HUES64 (cell line): Measurements from ENCODE around the gene CLIC4.
"Not testable (repeated sequence)": the region's sequence is repeated elsewhere in the genome, so short reads cannot be mapped to it uniquely, and the experiment has no call there.

Source experiments
- H3K27ac ChIP-seq: 2 replicates; pipeline ENCODE4 v1.7.0; 2013; ENCODE audit warnings: low read depth, low read length, inconsistent platforms
- H3K27me3 ChIP-seq: 2 replicates; pipeline ENCODE4 v1.6.1; 2013; ENCODE audit warnings: mild to moderate bottlenecking, low read length; ENCODE audit not compliant: insufficient read depth
- H3K36me3 ChIP-seq: 2 replicates; pipeline ENCODE4 v1.6.1; 2013; ENCODE audit warnings: mild to moderate bottlenecking, low read length; ENCODE audit not compliant: insufficient read depth
- H3K4me1 ChIP-seq: 2 replicates; pipeline ENCODE4 v1.6.1; 2013; ENCODE audit warnings: mild to moderate bottlenecking, low read length, moderate library complexity; ENCODE audit not compliant: insufficient read depth
- H3K4me3 ChIP-seq: 2 replicates; pipeline ENCODE4 v1.5.1; 2013; ENCODE audit warnings: mild to moderate bottlenecking, low read length, moderate library complexity
- H3K9ac ChIP-seq: 2 replicates; pipeline ENCODE4 v1.6.1; 2013; ENCODE audit warnings: mild to moderate bottlenecking, low read depth, low read length
- H3K9me3 ChIP-seq: 2 replicates; pipeline ENCODE4 v1.6.1; 2013; ENCODE audit warnings: low read depth, low read length; ENCODE audit not compliant: insufficient read depth
- WGBS: fragments of 150-250, 120-280 bp; methylation state at CpG from one replicate; pipeline ENCODE4 v1.1.7; 2013; ENCODE audit warnings: missing lambda C conversion rate; 5-methylcytosine and 5-hydroxymethylcytosine counted together

The CLIC4 gene

GRCh38 chr1:24751833-24752232 lies 6.6 kb downstream of the CLIC4 start:
- Histone ChIP-seq H3K4me1 (peaks cover 16% of the 10 kb centered on the region), H3K9me3 (no peaks in the 10 kb centered on the region), H3K36me3 (peaks cover 8% of the 10 kb centered on the region; the same call in 1 of the 2 replicates), H3K9ac (no peak overlapping the region), H3K4me3 (no peak overlapping the region), H3K27me3 (no peaks in the 10 kb centered on the region), H3K27ac (no peak overlapping the region)
- 98% methylated on average over 1 of the region's 1 CpG for WGBS

DNA sequence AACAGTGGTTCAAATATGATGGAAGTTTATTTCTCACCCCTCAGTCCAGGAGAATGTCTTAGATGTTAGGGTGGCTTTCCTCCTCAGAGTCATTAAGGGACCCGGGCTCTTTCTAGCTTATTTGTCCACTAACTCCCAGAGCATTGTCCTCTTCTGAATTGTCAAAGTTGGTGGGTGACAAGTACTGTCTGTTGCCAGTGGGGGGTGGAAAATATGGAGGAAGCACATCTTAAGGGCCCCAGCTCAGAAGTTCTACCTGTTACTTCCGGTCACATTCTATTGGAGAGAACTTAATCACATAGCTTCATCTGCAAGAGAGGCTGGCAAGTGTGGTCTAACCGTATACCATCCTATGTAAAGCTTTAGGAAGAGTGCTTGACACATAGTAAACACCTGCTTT lies 7.1 kb downstream of the CLIC4 start:
- peaks cover 16% of the 10 kb centered on the region for H3K4me1 ChIP-seq
- no peak overlapping the region for H3K4me3 ChIP-seq
- no peaks in the 10 kb centered on the region for H3K9me3 ChIP-seq
- no peak overlapping the region for H3K27ac ChIP-seq
- peaks cover 8% of the 10 kb centered on the region; the same call in 1 of the 2 replicates for H3K36me3 ChIP-seq
- no peak overlapping the region for H3K9ac ChIP-seq
- WGBS, result 87% methylated on average over 2 of the region's 3 CpGs
- H3K27me3 ChIP-seq, result no peaks in the 10 kb centered on the region

- Histone ChIP-seq H3K27ac (no peak overlapping the region), H3K36me3 (peaks cover 8% of the 10 kb centered on the region; the same call in 1 of the 2 replicates), H3K4me1 (0 out of 2 replicates have a peak, but pooled peaks cover 7% of the 10 kb centered on the region)
These were observed 9.0 kb downstream of the CLIC4 start for GRCh38 chr1:24754229-24754628.

DNA sequence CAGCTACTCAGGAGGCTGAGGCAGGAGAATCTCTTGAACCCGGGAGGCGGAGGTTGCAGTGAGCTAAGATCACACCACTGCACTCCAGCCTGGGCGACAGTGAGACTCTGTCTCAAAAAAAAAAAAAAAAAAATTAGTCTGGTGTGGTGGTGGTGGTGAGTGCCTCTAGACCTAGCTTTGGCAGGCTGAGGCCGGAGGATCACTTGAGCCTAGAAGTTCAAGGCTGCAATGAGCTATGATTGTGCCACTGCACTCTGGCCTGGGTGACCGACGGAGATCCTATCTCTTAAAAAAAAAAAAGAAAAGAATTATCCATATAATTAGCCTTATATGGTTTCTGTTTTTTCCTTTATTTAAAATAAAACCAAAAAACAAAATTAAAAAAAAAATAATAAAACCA lies 10.1 kb downstream of the CLIC4 start:
- H3K9ac ChIP-seq, H3K4me1 ChIP-seq, H3K4me3 ChIP-seq, H3K27me3 ChIP-seq, H3K27ac ChIP-seq, H3K9me3 ChIP-seq, H3K36me3 ChIP-seq: not testable (repeated sequence)
- 90% methylated on average over 4 of the region's 6 CpGs for WGBS

More at GRCh38 chr1:24754229-24754628, 9.0 kb downstream of the CLIC4 start:
- H3K9me3 ChIP-seq, result no peaks in the 10 kb centered on the region
- 82% methylated on average over 5 of the region's 5 CpGs for WGBS
- no peak overlapping the region for H3K9ac ChIP-seq
- no peak overlapping the region for H3K4me3 ChIP-seq
- no peaks in the 10 kb centered on the region for H3K27me3 ChIP-seq

DNA sequence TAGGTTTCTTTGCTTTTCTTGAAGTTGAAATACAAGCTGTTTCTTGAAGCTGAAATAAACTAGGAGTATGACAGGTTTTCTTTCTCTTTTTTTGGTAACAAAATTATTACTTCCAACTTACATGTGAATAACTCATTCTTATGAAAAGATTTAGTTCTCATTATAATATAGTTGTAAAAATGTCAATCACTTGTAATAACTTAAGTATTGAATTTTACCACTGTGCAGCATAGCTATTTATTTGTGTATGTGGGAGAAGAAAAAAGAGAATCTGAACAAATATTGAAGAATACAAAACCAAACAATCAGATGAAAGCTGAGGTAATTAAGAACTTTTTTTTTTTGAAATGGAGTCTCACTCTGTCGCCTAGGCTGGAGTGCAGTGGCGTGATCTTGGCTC lies 11.1 kb downstream of the CLIC4 start:
- Histone ChIP-seq H3K27ac (no peak overlapping the region), H3K4me1 (peaks cover 13% of the 10 kb centered on the region), H3K9me3 (no peaks in the 10 kb centered on the region), H3K4me3 (no peak overlapping the region), H3K36me3 (no peaks in the 10 kb centered on the region), H3K9ac (no peak overlapping the region), H3K27me3 (no peaks in the 10 kb centered on the region)
- 100% methylated on average over 2 of the region's 2 CpGs for WGBS

GRCh38 chr1:24759492-24759891 lies 14.2 kb downstream of the CLIC4 start:
- Histone ChIP-seq H3K27ac (no peak overlapping the region), H3K9ac (no peak overlapping the region), H3K4me3 (no peak overlapping the region), H3K4me1 (peaks cover 6% of the 10 kb centered on the region), H3K9me3 (no peaks in the 10 kb centered on the region), H3K36me3 (no peaks in the 10 kb centered on the region), H3K27me3 (no peaks in the 10 kb centered on the region)
- 96% methylated on average over 5 of the region's 5 CpGs for WGBS

GRCh38 chr1:24761582-24761981 lies 16.3 kb downstream of the CLIC4 start:
- no peak overlapping the region for H3K27ac ChIP-seq
- no peak overlapping the region for H3K4me3 ChIP-seq
- H3K27me3 ChIP-seq, result no peaks in the 10 kb centered on the region
- H3K4me1 ChIP-seq, result peaks cover 16% of the 10 kb centered on the region
- 92% methylated on average over 1 of the region's 1 CpG for WGBS
- H3K9ac ChIP-seq, result no peak overlapping the region
- H3K9me3 ChIP-seq, result no peaks in the 10 kb centered on the region
- no peaks in the 10 kb centered on the region for H3K36me3 ChIP-seq

DNA sequence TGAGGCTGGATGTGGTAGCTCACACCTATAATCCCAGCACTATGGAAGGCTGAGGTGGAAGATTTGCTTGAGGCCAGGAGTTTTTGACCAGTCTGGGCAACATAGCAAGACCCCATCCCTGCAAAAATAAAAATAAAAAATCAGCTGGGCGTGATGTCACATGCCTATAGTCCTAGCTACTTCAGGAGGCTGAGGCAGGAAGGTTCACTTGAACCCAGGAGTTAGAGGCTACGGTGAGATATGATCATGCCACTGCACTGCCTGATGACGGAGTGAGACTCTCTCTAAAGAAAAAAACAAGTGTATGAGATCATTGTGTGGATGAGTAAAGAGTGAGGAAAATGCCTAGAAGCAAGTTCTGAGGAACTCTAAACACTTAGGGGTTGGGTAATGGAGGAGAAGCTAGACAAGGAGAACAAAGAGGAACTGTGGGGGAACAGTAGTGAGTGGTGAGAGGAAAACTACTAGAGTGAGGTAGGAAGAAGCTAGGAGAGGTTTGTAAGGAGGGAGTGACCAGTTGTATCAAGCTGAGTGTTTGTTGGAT lies 17.0 kb downstream of the CLIC4 start:
- H3K27me3 ChIP-seq, result no peaks in the 10 kb centered on the region
- H3K36me3 ChIP-seq, result 0 out of 2 replicates have a peak, but pooled peaks cover 1% of the 10 kb centered on the region
- peaks cover 16% of the 10 kb centered on the region for H3K4me1 ChIP-seq
- H3K9me3 ChIP-seq, result no peaks in the 10 kb centered on the region
- H3K4me3 ChIP-seq, result no peak overlapping the region
- no peak overlapping the region for H3K27ac ChIP-seq
- H3K9ac ChIP-seq, result no peak overlapping the region
- WGBS, result 95% methylated on average over 3 of the region's 3 CpGs

DNA sequence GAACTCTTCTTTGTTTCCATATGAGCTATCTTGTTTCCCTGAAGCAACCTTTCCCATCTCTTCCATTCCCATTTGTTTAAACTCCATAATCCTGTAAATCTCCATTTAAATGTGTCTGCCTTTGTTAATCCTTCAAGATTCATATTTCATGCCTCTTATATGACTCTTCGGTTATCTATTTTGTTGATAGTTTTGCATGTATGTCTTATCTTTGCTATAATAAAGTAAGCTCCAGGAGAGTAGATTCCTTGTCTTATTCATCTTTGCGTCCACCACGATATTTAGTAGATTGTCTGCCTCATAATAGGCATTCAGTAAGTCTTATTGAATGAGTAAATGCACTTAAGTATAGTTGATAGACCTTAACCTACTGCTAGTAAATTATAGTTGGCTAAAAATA lies 18.4 kb downstream of the CLIC4 start:
- no peak overlapping the region for H3K4me3 ChIP-seq
- H3K4me1 ChIP-seq, result peaks cover 16% of the 10 kb centered on the region
- H3K36me3 ChIP-seq, result 0 out of 2 replicates have a peak, but pooled peaks cover 4% of the 10 kb centered on the region
- WGBS, result 100% methylated on average over 3 of the region's 3 CpGs
- H3K9ac ChIP-seq, result no peak overlapping the region
- no peaks in the 10 kb centered on the region for H3K9me3 ChIP-seq
- no peaks in the 10 kb centered on the region for H3K27me3 ChIP-seq
- no peak overlapping the region for H3K27ac ChIP-seq

GRCh38 chr1:24764439-24764838 lies 19.2 kb downstream of the CLIC4 start:
- H3K4me3 ChIP-seq, result no peak overlapping the region
- peaks cover 19% of the 10 kb centered on the region for H3K4me1 ChIP-seq
- H3K36me3 ChIP-seq, result 0 out of 2 replicates have a peak, but pooled peaks cover 4% of the 10 kb centered on the region
- no peak overlapping the region for H3K9ac ChIP-seq
- no peaks in the 10 kb centered on the region for H3K27me3 ChIP-seq
- no peak overlapping the region for H3K27ac ChIP-seq
- no peaks in the 10 kb centered on the region for H3K9me3 ChIP-seq
- 94% methylated on average over 3 of the region's 3 CpGs for WGBS

GRCh38 chr1:24764848-24765247 lies 19.6 kb downstream of the CLIC4 start:
- Histone ChIP-seq H3K4me3 (no peak overlapping the region), H3K9me3 (no peaks in the 10 kb centered on the region), H3K4me1 (peaks cover 23% of the 10 kb centered on the region), H3K27ac (no peak overlapping the region), H3K27me3 (no peaks in the 10 kb centered on the region), H3K36me3 (0 out of 2 replicates have a peak, but pooled peaks cover 4% of the 10 kb centered on the region), H3K9ac (no peak overlapping the region)
- no CpG with 5 or more reads among the region's 1 CpG for WGBS
